Measurements from ENCODE around the gene CAMK2B. TPM values are rescaled to one million over a fixed set of nuclear protein-coding genes. Genes with fewer than 3 reads are reported as not detected.

The CAMK2B gene
- total RNA-seq, 1 donor from 2014 or later: 0.09 TPM

DNA sequence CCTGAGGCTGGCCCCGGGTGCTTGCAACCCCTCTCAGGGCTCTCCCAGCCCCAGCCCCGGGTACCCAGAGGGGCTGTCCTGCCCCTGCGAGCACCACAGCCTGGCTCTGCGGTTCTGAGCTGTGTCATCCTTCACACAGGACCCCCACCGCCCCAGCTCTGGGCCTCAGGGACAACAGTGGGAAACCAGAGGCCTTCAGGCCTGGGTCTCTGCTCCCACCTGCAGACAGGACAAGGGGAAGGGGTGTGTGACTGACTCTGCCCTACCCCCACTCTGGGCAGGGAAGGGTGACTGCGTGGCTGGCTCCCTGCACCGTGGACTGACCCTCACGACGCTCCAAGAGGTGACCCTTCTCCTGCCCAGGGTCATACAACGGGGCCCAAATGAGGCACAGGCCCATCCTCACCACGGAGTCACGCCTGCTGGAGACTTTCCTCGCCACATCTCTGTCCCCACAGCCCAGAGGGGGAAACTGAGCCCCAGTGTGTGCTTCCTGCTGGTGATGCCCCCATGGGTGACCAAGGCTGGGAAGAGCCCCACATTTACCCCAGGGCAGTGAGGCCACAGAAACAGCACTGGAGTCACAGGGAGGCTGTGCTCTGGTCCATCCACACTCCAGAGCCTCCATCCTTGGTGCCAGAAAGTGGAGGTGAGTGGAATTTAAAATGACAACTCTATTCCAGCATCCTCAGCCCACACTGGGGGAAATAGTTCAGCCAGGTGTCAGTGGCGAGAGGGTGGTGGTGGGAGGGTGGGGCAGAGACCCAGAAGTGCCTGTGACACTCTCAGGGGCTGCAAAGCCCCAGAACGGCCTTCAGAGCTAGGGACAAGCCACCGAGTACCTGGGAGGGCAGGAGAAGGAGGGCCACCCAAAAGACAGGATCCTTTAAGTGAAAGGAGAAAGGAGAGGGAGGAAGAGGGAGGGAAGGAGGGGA is 13.6 kb downstream of the CAMK2B start:
- Histone ChIP-seq H3K36me3 (no peaks in the 10 kb centered on the region), H2AFZ (replicated peaks) (no peak overlapping the region), H3K79me2 (ENCODE audit: low read depth) (no peaks in the 10 kb centered on the region), H3K9me3 (ENCODE audit: low read depth) (no peaks in the 10 kb centered on the region), H3K27me3 (peaks cover 84% of the 10 kb centered on the region), H4K20me1 (ENCODE audit: low read depth) (no peaks in the 10 kb centered on the region), H3K4me3 (no peak overlapping the region), H3K9ac (no peak overlapping the region), H3F3A (ENCODE audit: low read depth) (no peaks in the 10 kb centered on the region), H3K4me2 (no peak overlapping the region), H3K4me1 (peaks cover 7% of the 10 kb centered on the region), H3K27ac (no peak overlapping the region)
- no peak for DNase-seq (ENCODE audit: low spot score)
- TF ChIP-seq EZH2phosphoT487 (IDR thresholded peaks at IDR 0.05) (no peak), EZH2 (IDR thresholded peaks at IDR 0.05) (no peak)
- TF ChIP-seq, protein P1, sequence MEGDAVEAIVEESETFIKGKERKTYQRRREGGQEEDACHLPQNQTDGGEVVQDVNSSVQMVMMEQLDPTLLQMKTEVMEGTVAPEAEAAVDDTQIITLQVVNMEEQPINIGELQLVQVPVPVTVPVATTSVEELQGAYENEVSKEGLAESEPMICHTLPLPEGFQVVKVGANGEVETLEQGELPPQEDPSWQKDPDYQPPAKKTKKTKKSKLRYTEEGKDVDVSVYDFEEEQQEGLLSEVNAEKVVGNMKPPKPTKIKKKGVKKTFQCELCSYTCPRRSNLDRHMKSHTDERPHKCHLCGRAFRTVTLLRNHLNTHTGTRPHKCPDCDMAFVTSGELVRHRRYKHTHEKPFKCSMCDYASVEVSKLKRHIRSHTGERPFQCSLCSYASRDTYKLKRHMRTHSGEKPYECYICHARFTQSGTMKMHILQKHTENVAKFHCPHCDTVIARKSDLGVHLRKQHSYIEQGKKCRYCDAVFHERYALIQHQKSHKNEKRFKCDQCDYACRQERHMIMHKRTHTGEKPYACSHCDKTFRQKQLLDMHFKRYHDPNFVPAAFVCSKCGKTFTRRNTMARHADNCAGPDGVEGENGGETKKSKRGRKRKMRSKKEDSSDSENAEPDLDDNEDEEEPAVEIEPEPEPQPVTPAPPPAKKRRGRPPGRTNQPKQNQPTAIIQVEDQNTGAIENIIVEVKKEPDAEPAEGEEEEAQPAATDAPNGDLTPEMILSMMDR (IDR thresholded peaks at IDR 0.05): no peak
- peaks cover 3% of the 10 kb centered on the region for H3K9me3 Mint-ChIP-seq
- H3K27me3 Mint-ChIP-seq (ENCODE audit: insufficient read depth, low read depth): peaks cover 2% of the 10 kb centered on the region
- no peak overlapping the region for H3K27ac Mint-ChIP-seq
- peaks cover 2% of the 10 kb centered on the region for H3K4me1 Mint-ChIP-seq
- no peaks in the 10 kb centered on the region for H3K36me3 Mint-ChIP-seq
- no peak overlapping the region for H3K4me3 Mint-ChIP-seq

DNA sequence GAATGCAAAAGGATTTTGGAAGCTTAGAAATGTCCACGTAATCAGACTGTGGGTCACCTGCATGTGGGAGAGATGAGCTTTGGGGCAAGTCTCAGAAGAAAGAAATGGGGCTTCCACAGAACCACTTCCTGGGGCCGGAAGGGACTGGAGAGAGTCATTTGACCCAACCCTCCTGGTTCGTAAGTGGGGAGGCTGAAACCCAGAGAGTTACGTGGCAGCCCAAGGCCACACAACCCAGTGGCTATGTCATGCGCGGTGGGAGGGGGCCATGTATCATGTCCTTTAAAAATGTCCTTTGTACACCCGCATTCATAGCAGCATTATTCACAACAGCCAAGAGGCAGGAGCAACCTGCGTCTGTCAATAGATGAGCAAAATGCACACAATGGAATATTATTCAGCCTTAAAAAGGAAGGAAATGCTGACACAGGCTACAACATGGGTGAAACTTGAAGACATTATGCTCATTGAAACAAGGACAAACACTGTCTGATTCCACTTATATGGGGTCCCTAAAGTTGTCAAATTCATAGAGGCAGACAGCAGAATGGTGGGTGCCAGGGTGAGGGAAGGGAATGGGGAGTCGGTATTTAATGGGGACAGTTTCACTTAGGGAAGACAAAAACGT is 15.1 kb downstream of the CAMK2B start:
- Histone ChIP-seq H4K20me1 (ENCODE audit: low read depth) (no peaks in the 10 kb centered on the region), H3F3A (ENCODE audit: low read depth) (no peaks in the 10 kb centered on the region), H3K27ac (no peak overlapping the region), H3K36me3 (no peaks in the 10 kb centered on the region), H3K4me3 (peak overlapping the region; percentile 45), H2AFZ (replicated peaks) (peak overlapping the region; percentile 75), H3K4me2 (peak overlapping the region; percentile 80), H3K27me3 (peaks cover 69% of the 10 kb centered on the region), H3K9me3 (ENCODE audit: low read depth) (no peaks in the 10 kb centered on the region), H3K9ac (no peak overlapping the region), H3K4me1 (peaks cover 7% of the 10 kb centered on the region), H3K79me2 (ENCODE audit: low read depth) (no peaks in the 10 kb centered on the region)
- H3K4me3 Mint-ChIP-seq: no peak overlapping the region
- peaks cover 6% of the 10 kb centered on the region for H3K4me1 Mint-ChIP-seq
- TF ChIP-seq EZH2phosphoT487 (IDR thresholded peaks at IDR 0.05) (no peak), EZH2 (IDR thresholded peaks at IDR 0.05) (no peak)
- TF ChIP-seq, protein P1 (IDR thresholded peaks at IDR 0.05): no peak
- no peaks in the 10 kb centered on the region for H3K36me3 Mint-ChIP-seq
- H3K27ac Mint-ChIP-seq: no peak overlapping the region
- peaks cover 8% of the 10 kb centered on the region for H3K27me3 Mint-ChIP-seq (ENCODE audit: insufficient read depth, low read depth)
- no peaks in the 10 kb centered on the region for H3K9me3 Mint-ChIP-seq
- DNase-seq (ENCODE audit: low spot score): no peak

DNA sequence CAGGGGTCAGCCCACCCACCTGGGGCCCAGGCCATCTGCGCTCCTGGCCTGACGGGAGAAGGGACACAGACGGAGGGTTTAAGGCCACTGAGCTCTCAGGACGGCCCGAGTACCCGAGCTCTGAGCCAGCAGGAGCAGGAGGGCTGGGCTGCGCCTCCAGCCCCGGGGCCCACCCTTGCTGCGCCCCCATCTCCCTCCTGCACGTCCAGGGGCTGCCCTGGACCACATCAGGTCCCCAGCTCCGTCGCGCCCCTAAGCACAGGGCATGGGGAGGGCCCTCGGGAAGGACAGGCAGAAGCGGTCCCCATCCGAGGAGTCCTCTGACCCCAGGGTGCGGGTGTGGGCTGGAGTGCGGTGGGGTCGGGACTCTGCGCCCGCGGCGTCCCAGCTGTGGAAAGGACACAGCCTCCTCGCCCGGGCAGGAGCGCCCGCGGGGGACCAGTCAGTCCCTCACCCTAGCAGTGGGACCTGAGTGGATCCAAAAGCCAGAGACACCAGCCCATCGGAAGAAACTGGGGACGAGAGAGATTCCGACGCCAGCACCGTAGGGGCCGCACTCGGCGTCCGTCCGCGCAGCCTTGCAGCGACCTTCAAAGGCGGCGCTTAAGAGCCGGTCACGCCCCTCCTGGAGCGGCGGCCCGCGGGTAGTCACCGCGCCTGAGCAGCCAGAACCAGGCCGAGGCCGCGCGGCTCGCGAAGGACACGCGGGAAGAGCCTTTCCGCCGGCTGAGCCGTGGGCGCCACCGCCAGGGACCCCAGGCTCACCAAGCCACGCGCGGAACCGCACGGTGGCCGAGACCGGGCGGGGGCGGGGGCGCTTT is 15.9 kb downstream of the CAMK2B start:
- peak; percentile 88 for DNase-seq (ENCODE audit: low spot score)
- no peak overlapping the region for H3K4me3 Mint-ChIP-seq
- peaks cover 9% of the 10 kb centered on the region for H3K27me3 Mint-ChIP-seq (ENCODE audit: insufficient read depth, low read depth)
- peaks cover 60% of the 10 kb centered on the region for H3K27me3 ChIP-seq
- H3K4me1 ChIP-seq: peaks cover 7% of the 10 kb centered on the region
- H4K20me1 ChIP-seq (ENCODE audit: low read depth): no peaks in the 10 kb centered on the region
- H3K9me3 Mint-ChIP-seq: no peaks in the 10 kb centered on the region
- H3K79me2 ChIP-seq (ENCODE audit: low read depth): no peaks in the 10 kb centered on the region
- no peaks in the 10 kb centered on the region for H3K36me3 ChIP-seq
- no peak overlapping the region for H3K9ac ChIP-seq
- peak overlapping the region; percentile 80 for H3K4me2 ChIP-seq
- H3K36me3 Mint-ChIP-seq: no peaks in the 10 kb centered on the region
- peaks cover 6% of the 10 kb centered on the region for H3K4me1 Mint-ChIP-seq
- TF ChIP-seq EZH2phosphoT487 (IDR thresholded peaks at IDR 0.05): peak; percentile 47
- TF ChIP-seq EZH2 (IDR thresholded peaks at IDR 0.05): peak; percentile 76
- TF ChIP-seq, protein P1 (IDR thresholded peaks at IDR 0.05): no peak
- peak overlapping the region; percentile 45 for H3K4me3 ChIP-seq
- no peak overlapping the region for H3K27ac ChIP-seq
- no peaks in the 10 kb centered on the region for H3K9me3 ChIP-seq (ENCODE audit: low read depth)
- H2AFZ ChIP-seq (replicated peaks): peak overlapping the region; percentile 75
- H3K27ac Mint-ChIP-seq: no peak overlapping the region
- no peaks in the 10 kb centered on the region for H3F3A ChIP-seq (ENCODE audit: low read depth)
